ENCODE data around the gene POU4F3. TPM values are rescaled to one million over a fixed set of nuclear protein-coding genes. Genes with fewer than 3 reads are reported as not detected.

POU4F3 gene
- total RNA-seq, 1 experiment from 2014 or later, result not detected

- in situ Hi-C loops (cut with HindIII; ENCODE audit: low sequenced_read_pairs), result no loop called here
- no peak for DNase-seq (ENCODE audit: low spot score)
Observed at GRCh38 chr5:146376821-146377220, 38.2 kb downstream of the POU4F3 start.

GRCh38 chr5:146378986-146379385, 40.3 kb downstream of the POU4F3 start:
- no peak for DNase-seq (ENCODE audit: low spot score)
- in situ Hi-C loops (cut with HindIII; ENCODE audit: low sequenced_read_pairs), result no loop called here

- DNase-seq (ENCODE audit: low spot score), result no peak
- in situ Hi-C loops (cut with HindIII; ENCODE audit: low sequenced_read_pairs), result no loop called here
Observed at GRCh38 chr5:146380714-146381113, 42.1 kb downstream of the POU4F3 start.

GRCh38 chr5:146388386-146388785, 49.7 kb downstream of the POU4F3 start:
- in situ Hi-C loops (cut with HindIII; ENCODE audit: low sequenced_read_pairs), result no loop called here
- no peak for DNase-seq (ENCODE audit: low spot score)

GRCh38 chr5:146390469-146390868, 51.8 kb downstream of the POU4F3 start:
- DNase-seq (ENCODE audit: low spot score), result no peak
- in situ Hi-C loops (cut with HindIII; ENCODE audit: low sequenced_read_pairs), result no loop called here

Other genes starting within 250 kb of the POU4F3 start
- gene PLAC8L1, start 233.3 kb upstream of the POU4F3 start, total RNA-seq (2014; rRNA removed; shearing (Covaris generic)), result not detected in 2 replicates
- 64.7 and 81.5 TPM in 2 replicates for gene LARS1, start 156.2 kb upstream of the POU4F3 start, total RNA-seq (2014; rRNA removed; shearing (Covaris generic))
- gene RBM27, start 135.2 kb upstream of the POU4F3 start, total RNA-seq (2014; rRNA removed; shearing (Covaris generic)), result 37.2 and 45.2 TPM in 2 replicates
- gene TCERG1, start 108.5 kb downstream of the POU4F3 start, total RNA-seq (2014; rRNA removed; shearing (Covaris generic)), result 33.9 and 36.1 TPM in 2 replicates
- gene GPR151, start 177.4 kb downstream of the POU4F3 start, total RNA-seq (2014; rRNA removed; shearing (Covaris generic)), result not detected in 2 replicates

Data from G401 (cell line).